Measurements from ENCODE around the gene RASSF8.

DNA sequence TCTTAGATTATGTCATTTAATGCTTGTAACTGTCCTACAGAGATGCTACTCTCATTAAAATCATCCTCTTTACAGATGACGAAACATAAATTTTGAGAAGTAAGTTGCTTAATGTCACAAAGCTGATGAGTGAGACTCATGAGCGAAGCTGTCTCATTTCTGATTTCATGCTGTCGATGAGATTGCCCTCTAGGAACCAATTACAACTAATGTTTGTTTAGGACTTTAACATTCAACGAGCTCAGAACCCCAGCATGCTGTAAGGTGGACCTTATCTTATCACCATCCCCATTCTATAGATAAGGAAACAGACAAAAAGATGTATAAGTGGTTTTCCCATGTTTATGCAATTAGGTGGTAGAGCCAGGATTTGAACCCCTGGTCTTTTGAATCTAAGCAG lies 143.3 kb downstream of the RASSF8 start:
- TF ChIP-seq POLR2AphosphoS5 (IDR thresholded peaks at IDR 0.05) = no peak
- TF ChIP-seq, protein P1, sequence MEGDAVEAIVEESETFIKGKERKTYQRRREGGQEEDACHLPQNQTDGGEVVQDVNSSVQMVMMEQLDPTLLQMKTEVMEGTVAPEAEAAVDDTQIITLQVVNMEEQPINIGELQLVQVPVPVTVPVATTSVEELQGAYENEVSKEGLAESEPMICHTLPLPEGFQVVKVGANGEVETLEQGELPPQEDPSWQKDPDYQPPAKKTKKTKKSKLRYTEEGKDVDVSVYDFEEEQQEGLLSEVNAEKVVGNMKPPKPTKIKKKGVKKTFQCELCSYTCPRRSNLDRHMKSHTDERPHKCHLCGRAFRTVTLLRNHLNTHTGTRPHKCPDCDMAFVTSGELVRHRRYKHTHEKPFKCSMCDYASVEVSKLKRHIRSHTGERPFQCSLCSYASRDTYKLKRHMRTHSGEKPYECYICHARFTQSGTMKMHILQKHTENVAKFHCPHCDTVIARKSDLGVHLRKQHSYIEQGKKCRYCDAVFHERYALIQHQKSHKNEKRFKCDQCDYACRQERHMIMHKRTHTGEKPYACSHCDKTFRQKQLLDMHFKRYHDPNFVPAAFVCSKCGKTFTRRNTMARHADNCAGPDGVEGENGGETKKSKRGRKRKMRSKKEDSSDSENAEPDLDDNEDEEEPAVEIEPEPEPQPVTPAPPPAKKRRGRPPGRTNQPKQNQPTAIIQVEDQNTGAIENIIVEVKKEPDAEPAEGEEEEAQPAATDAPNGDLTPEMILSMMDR (IDR thresholded peaks at IDR 0.05) = no peak
- no peak for TF ChIP-seq POLR2A (IDR thresholded peaks at IDR 0.05; ENCODE audit: low read depth)
- no peak for TF ChIP-seq EP300 (IDR thresholded peaks at IDR 0.05)

Measured in esophagus muscularis mucosa (tissue), 4 donors.